ENCODE data around the gene CRIP1.

- TF ChIP-seq CTCF (IDR thresholded peaks at IDR 0.05) (no peak), POLR2A (IDR thresholded peaks at IDR 0.05) (no peak)
Measured at GRCh38 chr14:105486163-105486973, at the start of gene CRIP1.

All from vagina (tissue), 2 donors.